Measurements from ENCODE around the gene KSR2.

Gene KSR2

DNA sequence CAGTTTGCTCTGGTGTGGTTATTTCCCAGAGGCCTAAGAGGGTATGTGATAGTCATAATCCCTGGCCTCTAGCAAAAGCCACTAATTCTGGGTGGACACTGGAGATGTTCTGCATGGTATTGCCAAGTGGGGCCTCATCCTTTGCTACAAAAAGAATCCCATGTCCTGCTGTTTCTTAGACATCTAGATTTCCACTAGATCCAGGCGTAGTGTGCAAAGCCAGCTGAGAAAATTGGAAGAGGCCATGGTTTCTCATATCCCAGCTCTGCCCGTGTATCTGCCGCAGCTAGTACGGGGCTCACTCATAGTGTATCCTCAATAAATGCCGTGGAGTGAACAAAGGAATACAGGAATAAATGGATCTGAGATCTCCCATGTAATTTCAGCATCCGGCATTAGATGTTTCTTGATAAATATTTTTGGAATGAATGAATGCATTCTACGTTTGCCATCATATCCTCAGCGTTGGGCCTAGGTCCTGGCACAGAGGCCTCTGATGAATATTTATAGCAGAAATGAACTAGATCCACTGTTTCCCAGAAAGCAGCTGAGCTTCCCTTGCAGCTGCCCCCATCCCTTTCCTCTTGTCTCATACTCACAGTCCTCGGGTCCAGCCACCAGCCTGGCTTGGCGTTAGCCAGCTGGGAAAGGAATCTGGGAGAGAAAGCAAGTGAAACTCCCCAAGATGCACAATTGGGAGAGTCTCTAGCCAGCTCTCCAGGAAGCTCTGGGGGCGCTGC, 531.1 kb downstream of the KSR2 start:
- no peak for DNase-seq

DNA sequence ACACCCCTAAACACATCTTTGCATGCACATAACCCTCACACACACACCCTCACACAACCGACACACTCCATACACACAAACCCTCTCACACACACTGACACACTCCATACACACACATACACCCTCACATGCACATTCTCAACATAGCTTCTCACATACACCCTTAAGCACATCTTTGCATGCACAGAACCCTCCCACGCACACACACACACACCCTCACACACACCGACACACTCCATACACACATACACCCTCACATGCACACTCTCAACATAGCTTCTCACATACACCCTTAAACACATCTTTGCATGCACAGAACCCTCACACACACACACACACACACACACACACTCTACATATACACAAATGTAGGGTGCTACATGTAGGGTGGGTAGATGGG, 534.9 kb downstream of the KSR2 start:
- DNase-seq, result no peak

DNA sequence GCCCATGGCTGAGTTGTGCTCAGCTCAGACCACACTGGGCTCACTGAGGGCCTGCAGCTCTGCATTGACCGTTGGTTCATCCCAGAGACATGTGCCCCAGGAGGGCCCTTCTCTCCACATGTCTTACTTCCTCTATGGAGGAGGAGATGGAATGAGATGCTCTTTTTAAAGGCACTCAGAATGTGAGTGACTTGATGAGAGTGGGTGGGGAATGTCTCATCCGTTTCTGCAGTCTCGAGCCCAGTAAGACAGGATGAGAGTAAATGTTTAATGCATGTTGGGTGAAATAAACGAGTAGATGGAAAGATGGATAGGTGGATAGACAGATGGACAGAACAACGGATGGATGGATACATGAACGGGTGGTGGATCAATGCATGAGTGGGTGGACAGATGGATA, 538.5 kb downstream of the KSR2 start:
- DNase-seq, result no peak

GRCh38 chr12:117427211-117427610, 541.6 kb downstream of the KSR2 start:
- no peak for DNase-seq

DNA sequence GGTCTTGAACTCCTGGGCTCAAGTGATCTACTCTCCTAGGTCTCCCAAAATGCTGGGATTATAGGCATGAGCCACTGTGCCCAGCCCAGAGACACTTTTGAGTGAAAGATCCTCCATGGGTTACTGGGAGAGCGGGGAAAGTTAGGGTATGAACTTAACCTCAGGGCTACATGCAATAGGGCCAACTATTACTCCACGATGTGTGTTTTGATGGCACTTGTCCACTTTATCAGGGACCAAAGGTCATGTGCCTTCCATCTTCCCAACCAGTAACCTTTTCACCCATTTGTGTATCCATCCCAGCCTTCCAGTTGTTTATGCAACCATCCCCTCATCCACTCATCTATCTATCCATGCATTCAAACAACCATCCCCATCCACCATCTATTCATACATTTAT, 546.8 kb downstream of the KSR2 start:
- DNase-seq, result no peak

DNA sequence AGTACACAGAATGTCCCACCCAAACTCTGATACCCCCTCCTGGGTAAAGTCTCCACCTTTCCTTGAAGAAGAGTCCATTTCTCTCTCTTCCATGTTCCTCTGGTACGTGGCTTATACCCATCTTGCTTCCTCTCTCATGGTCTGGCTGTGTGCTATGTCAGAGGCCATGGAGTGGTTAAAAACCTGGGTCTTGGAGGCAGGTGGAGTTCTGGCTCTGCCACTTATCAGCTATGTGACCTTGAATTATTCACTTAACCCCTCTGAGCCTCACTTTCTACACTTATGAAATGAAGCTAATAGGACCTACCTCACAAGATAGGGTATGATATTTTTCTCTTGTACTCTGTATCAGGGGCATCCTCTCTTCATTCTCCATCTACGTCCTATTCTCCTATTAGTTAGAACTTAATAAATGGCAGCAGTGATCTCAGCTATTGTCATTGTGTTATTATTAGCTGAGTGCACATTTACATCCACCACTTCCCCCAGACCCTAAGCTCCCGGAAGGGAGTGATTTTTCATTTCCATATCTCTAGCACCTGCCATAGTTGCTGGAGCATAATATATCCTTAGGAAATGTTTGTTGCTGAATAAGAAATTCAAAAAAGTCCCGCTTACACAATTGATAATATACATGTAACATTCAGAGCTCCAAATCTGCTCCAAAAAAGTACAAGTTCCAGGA, 547.6 kb downstream of the KSR2 start:
- no peak for DNase-seq

DNA sequence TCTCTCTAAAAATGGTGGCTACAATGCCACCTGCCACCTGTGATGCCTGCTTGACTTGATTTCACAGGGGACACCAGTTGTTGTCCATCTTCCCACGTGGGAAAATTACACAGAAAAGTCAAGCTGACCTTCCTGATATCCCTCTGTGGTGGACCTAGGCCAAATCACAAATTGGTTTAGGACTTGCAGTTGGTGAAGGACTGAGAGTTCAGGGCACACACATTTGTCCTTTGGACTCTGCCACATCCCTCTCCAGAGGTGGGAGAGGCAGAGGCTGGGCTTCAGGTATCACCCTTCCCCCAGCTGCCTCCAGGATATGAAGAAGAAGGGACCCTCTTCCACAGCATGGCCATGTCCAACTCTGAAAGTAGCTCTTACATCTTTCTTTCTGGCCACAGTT, 551.8 kb downstream of the KSR2 start:
- no peak for DNase-seq

- DNase-seq, result no peak
These were observed 556.2 kb downstream of the KSR2 start for GRCh38 chr12:117412465-117413188.

DNA sequence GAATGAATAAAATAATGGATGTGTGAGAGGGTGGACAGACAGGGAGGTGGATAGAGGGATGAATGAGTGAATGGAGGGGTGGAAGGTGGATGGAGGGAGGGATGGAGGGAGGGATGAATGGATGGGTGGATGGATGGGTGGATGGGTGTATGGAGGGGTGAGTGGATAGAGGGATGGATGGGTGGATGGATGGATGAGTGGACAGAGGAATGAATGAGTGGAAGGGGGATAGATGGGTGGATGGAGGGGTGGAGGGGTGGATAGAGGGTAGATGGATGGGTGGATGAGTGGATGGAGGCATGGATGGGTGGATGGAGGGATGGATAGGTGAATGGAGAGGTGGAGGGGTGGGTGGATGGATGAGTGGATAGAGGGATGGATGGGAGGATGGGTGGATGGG, 559.5 kb downstream of the KSR2 start:
- no peak for DNase-seq

- DNase-seq, result no peak
These were observed 560.5 kb downstream of the KSR2 start for GRCh38 chr12:117408161-117408791.

DNA sequence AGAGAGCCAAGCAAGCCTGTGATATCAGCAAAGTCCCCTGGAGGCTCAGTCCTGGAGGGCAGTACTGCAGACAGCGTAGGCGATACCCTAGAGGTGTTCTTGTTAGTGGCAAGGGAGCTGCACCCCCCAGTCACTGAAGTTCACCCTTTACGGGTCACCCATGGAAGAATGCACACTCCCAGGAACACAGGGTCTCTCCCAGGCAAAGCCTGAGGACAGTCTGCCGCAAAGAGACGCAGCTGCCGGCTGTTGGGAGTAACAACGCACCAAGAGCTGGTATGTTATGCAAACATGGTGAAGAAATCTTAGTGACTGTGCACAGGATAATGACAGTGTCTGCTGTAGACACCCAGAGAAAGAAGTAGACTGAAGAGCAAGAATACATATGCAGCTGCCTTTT, 563.9 kb downstream of the KSR2 start:
- DNase-seq, result no peak

GRCh38 chr12:117404203-117404853, 564.5 kb downstream of the KSR2 start:
- DNase-seq, result no peak

- DNase-seq, result no peak
These were observed 565.1 kb downstream of the KSR2 start for GRCh38 chr12:117403586-117404139.
